SHP77 treated with DMSO at 0.1 percent for 48 hours (cell line): ENCODE results near the gene ARAP3.

Source experiments
- DNase-seq: peaks from one replicate; lab custom pipeline; 2025; lab: John Stamatoyannopoulos, UW

ARAP3 gene

GRCh38 chr5:141697586-141697985 lies 15.6 kb upstream of the ARAP3 start:
- no peak for DNase-seq

GRCh38 chr5:141696431-141696830 lies 14.4 kb upstream of the ARAP3 start:
- DNase-seq: no peak

GRCh38 chr5:141695627-141696215 lies 13.7 kb upstream of the ARAP3 start:
- no peak for DNase-seq

GRCh38 chr5:141694479-141694878 lies 12.4 kb upstream of the ARAP3 start:
- DNase-seq: no peak

GRCh38 chr5:141692919-141693725 lies 11.1 kb upstream of the ARAP3 start:
- DNase-seq: no peak

- DNase-seq: no peak
Observed at GRCh38 chr5:141692533-141692888, 10.5 kb upstream of the ARAP3 start.

GRCh38 chr5:141691867-141692532 lies 10.0 kb upstream of the ARAP3 start:
- peak; percentile 53 for DNase-seq

- DNase-seq: no peak
Observed at GRCh38 chr5:141691286-141691866, 9.3 kb upstream of the ARAP3 start.

GRCh38 chr5:141686648-141687416 lies 4.8 kb upstream of the ARAP3 start:
- DNase-seq: no peak

- no peak for DNase-seq
Observed at GRCh38 chr5:141685591-141685990, 3.6 kb upstream of the ARAP3 start.

GRCh38 chr5:141683596-141684141 lies 1.6 kb upstream of the ARAP3 start:
- no peak for DNase-seq

GRCh38 chr5:141681295-141681694 lies 735 bp downstream of the ARAP3 start:
- no peak for DNase-seq

GRCh38 chr5:141680751-141681201 lies 1.3 kb downstream of the ARAP3 start:
- peak; percentile 56 for DNase-seq

- DNase-seq: no peak
Observed at GRCh38 chr5:141680178-141680577, 1.9 kb downstream of the ARAP3 start.

GRCh38 chr5:141677415-141677814 lies 4.6 kb downstream of the ARAP3 start:
- no peak for DNase-seq

- DNase-seq: no peak
Observed at GRCh38 chr5:141675672-141676071, 6.4 kb downstream of the ARAP3 start.

GRCh38 chr5:141674747-141675146 lies 7.3 kb downstream of the ARAP3 start:
- no peak for DNase-seq

GRCh38 chr5:141672841-141673813 lies 8.9 kb downstream of the ARAP3 start:
- no peak for DNase-seq

GRCh38 chr5:141672071-141672840 lies 9.8 kb downstream of the ARAP3 start:
- DNase-seq: no peak

GRCh38 chr5:141669520-141669919 lies 12.5 kb downstream of the ARAP3 start:
- no peak for DNase-seq
